ENCODE results near the gene DCST2. TPM values are rescaled to one million over a fixed set of nuclear protein-coding genes. Genes with fewer than 3 reads are reported as not detected.

The DCST2 gene
- polyA plus RNA-seq, 1 of the 3 experiments (the other 2 are of a cell fraction), result 0.76 TPM

DNA sequence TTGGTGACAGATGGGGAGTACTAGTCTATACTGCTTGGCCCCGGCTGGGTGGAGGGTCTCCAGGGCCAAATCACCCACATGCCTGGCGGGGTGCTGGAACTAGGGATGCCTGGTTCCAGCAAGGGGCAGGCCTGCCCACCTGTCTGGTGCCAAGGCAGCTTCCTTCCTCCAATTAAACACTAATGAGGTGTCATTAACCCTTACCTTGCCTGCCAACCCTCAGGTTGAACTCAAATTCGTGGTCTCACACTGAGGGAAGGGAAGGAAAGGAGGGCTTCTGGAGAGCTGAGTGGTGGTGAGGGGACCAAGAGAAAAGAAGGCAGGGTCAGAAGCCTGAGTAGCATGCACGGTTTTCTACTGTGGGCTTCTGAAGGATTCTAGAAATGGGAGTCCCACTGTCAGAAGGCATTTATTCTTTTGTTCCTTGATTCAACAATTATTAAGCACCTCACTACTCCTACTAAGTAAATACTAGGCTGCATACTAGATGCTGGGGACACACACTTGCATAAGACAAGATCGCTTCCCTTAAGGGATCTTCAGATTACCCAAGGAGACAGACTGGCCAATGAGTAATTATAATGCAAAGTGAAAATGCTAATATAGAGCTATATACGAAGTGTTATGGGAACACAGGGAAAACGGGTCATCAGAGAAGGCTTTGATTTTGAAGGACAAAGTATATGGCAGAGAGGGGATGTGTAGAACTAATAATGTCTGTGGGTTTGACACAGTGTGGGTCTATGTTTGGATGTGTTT is 39.1 kb upstream of the DCST2 start:
- peaks cover 0 to 21% of the 10 kb centered on the region in 2 experiments; a peak in 1 of 4 replicates for H3K4me1 ChIP-seq (ENCODE audit: control insufficient read depth in 1 of 2, insufficient read depth in 2 of 2, low read depth in 1 of 2, low read length in 1 of 2)
- no peaks in the 10 kb centered on the region for H3K79me2 ChIP-seq (ENCODE audit: insufficient read depth)
- no peak overlapping the region for H2AFZ ChIP-seq (ENCODE audit: low read depth)
- WGBS (ENCODE audit: low lambda C conversion rate), result 75% methylated on average over 7 of the region's 7 CpGs
- H3K27ac ChIP-seq (ENCODE audit: low read depth in 2 of 2, low read length in 1 of 2), result no peak overlapping the region
- no peak for DNase-seq
- H3K9me3 ChIP-seq, result no peaks in the 10 kb centered on the region
- H3K36me3 ChIP-seq (replicated peaks in 1 of 2; ENCODE audit: control insufficient read depth in 1 of 2, insufficient read depth in 2 of 2, low read length in 1 of 2), result peaks cover 0 to 9% of the 10 kb centered on the region in 2 experiments
- H3K4me2 ChIP-seq, result no peak overlapping the region
- no peak overlapping the region for H3K4me3 ChIP-seq (ENCODE audit: low read depth in 2 of 2, low read length in 1 of 2)
- no peaks in the 10 kb centered on the region for H3K27me3 ChIP-seq (ENCODE audit: insufficient read depth)
- CTCF ChIA-PET, result interaction anchor here (0.6 to 29.9 kb wide), 7 partner anchors 12 to 73 kb away, joined by 3 to 573 read pairs (median 5); partner anchors contain the start of genes ADAM15, DCST1 and DCST2
- POLR2A ChIA-PET, result interaction anchor here (1.1 kb wide), 1 partner anchor 10 kb away, joined by 4 read pairs; no protein-coding TSS in a partner anchor
- H3K9me2 ChIP-seq, result no peaks in the 10 kb centered on the region
- peaks cover 8% of the 10 kb centered on the region for H3F3A ChIP-seq (replicated peaks; ENCODE audit: insufficient read depth)
- H4K20me1 ChIP-seq (ENCODE audit: insufficient read depth), result no peaks in the 10 kb centered on the region
- no peak for TF ChIP-seq CHD2 (IDR thresholded peaks at IDR 0.05; ENCODE audit: low read length, partially characterized antibody)
- TF ChIP-seq EZH2phosphoT487 (IDR thresholded peaks at IDR 0.05; ENCODE audit: borderline replicate concordance, low read depth), result no peak
- TF ChIP-seq RXRA (IDR thresholded peaks at IDR 0.05; ENCODE audit: borderline replicate concordance, low read depth), result no peak
- no peak for TF ChIP-seq JUND (IDR thresholded peaks at IDR 0.05)
- no peak for TF ChIP-seq FOXM1 (IDR thresholded peaks at IDR 0.05; ENCODE audit: low read depth)
- no peak for TF ChIP-seq RAD21 (IDR thresholded peaks at IDR 0.05; ENCODE audit: low read length)
- no peak for TF ChIP-seq TAF1 (IDR thresholded peaks at IDR 0.05; ENCODE audit: borderline replicate concordance, low read depth, low read length)
- no peak for TF ChIP-seq NRF1 (IDR thresholded peaks at IDR 0.05; ENCODE audit: low read depth, low read length)
- TF ChIP-seq FOXJ3 (CRISPR knock-in tag; IDR thresholded peaks at IDR 0.05), result no peak
- TF ChIP-seq NFIC (IDR thresholded peaks at IDR 0.05; ENCODE audit: borderline replicate concordance), result no peak
- no peak overlapping the region for H3K9ac ChIP-seq

DNA sequence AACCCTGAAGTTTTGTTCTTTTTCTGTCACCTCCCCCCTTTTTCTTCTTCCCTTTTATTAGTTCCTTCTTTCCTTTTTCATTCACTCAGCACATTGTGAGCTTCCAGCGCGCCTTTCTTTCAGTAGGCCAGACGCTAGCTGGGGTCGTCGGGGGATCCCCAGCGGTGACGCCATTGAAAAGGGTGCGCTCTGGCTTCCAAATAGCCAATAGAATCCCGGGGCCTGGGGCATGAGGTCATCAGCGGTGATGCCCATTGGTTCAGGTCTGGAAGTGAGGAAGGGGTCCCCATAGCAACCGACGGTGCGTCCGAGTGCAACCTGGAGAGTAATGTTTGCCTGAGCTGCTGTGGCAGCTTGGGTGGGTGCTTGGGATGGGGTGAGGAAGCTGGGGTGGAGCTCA is 38.1 kb upstream of the DCST2 start:
- Histone ChIP-seq H3K9ac (no peak overlapping the region), H3K36me3 (replicated peaks in 1 of 2; ENCODE audit: control insufficient read depth in 1 of 2, insufficient read depth in 2 of 2, low read length in 1 of 2) (peaks cover 0 to 11% of the 10 kb centered on the region in 2 experiments), H3K79me2 (ENCODE audit: insufficient read depth) (no peaks in the 10 kb centered on the region), H3K4me1 (ENCODE audit: control insufficient read depth in 1 of 2, insufficient read depth in 2 of 2, low read depth in 1 of 2, low read length in 1 of 2) (peaks cover 0 to 21% of the 10 kb centered on the region in 2 experiments; a peak in 1 of 4 replicates), H3K9me3 (no peaks in the 10 kb centered on the region), H3K27me3 (ENCODE audit: insufficient read depth) (no peaks in the 10 kb centered on the region), H3F3A (replicated peaks; ENCODE audit: insufficient read depth) (peaks cover 3% of the 10 kb centered on the region), H3K27ac (ENCODE audit: low read depth in 2 of 2, low read length in 1 of 2) (no peak overlapping the region), H4K20me1 (ENCODE audit: insufficient read depth) (no peaks in the 10 kb centered on the region), H3K4me2 (no peak overlapping the region), H3K9me2 (no peaks in the 10 kb centered on the region), H2AFZ (ENCODE audit: low read depth) (no peak overlapping the region), H3K4me3 (ENCODE audit: low read depth in 2 of 2, low read length in 1 of 2) (no peak overlapping the region)
- POLR2A ChIA-PET, result interaction anchor here (1.1 kb wide), 1 partner anchor 9 kb away, joined by 4 read pairs; no protein-coding TSS in a partner anchor
- TF ChIP-seq GABPA (IDR thresholded peaks at IDR 0.05; ENCODE audit: low read depth), result no peak
- no peak for TF ChIP-seq POLR2AphosphoS5 (IDR thresholded peaks at IDR 0.05; ENCODE audit: low read depth, low read length)
- TF ChIP-seq, protein P1, sequence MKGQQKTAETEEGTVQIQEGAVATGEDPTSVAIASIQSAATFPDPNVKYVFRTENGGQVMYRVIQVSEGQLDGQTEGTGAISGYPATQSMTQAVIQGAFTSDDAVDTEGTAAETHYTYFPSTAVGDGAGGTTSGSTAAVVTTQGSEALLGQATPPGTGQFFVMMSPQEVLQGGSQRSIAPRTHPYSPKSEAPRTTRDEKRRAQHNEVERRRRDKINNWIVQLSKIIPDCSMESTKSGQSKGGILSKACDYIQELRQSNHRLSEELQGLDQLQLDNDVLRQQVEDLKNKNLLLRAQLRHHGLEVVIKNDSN (IDR thresholded peaks at IDR 0.05; ENCODE audit: borderline replicate concordance, low read depth), result no peak
- no peak for TF ChIP-seq FOXM1 (IDR thresholded peaks at IDR 0.05; ENCODE audit: low read depth)
- peak; percentile 44 for DNase-seq
- CTCF ChIA-PET, result interaction anchor here (0.7 to 29.9 kb wide), 10 partner anchors 11 to 101 kb away, joined by 3 to 573 read pairs (median 5); partner anchors contain the start of genes ADAM15, DCST1, DCST2 and KRTCAP2
- 93% methylated on average over 14 of the region's 14 CpGs for WGBS (ENCODE audit: low lambda C conversion rate)
